ENCODE data around the gene URM1. TPM values are rescaled to one million over a fixed set of nuclear protein-coding genes. Genes with fewer than 3 reads are reported as not detected.

The URM1 gene
- polyA plus RNA-seq, 1 experiment = 95.7 TPM

DNA sequence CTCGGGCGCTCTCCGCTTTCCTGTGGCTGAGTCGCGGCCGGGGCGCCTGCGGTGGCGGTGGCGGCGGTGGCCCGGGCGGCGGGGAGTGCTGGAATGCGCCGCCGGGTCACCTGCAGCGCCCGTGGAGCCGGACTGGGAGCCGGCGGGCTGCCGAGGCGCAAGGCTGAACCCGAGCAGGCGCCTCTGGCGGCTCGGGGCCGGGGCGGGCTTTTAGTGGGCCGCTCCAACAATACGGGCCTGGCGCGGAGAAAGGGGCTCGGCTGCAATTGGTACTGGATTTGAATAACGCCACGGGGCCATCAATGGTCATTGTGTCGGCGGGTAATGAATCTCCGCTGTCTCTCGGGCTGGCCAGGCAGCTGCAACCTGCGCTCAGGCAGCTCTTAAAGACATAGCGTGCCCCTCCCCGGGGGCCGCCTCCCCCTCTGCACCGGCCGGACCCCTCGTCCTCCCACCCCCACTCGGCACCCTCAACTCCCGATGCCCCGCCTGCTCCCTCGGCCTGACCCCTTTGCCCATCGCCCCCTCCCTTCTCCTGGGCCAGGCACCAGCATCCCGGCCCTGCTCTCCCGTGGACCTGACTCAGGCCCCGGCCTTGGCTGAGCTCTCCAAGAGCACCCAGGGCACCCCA, 22.1 kb downstream of the URM1 start:
- Histone ChIP-seq H3K27me3 (ENCODE audit: control insufficient read depth, insufficient read depth, low read length) (peaks cover 4% of the 10 kb centered on the region; the same call in 1 of the 2 replicates), H3K36me3 (ENCODE audit: control insufficient read depth, insufficient read depth, low read length) (peaks cover 14% of the 10 kb centered on the region), H3K4me3 (ENCODE audit: low read depth, low read length) (no peak overlapping the region)
- ChIA-PET CTCF (interaction anchor here (1.2 kb wide), 1 partner anchor 27 kb away, joined by 6 read pairs; the partner anchor contains the start of gene CERCAM), POLR2A (no interaction called here)
- DNase-seq (ENCODE audit: low read depth) = no peak
- TF ChIP-seq, protein P1, sequence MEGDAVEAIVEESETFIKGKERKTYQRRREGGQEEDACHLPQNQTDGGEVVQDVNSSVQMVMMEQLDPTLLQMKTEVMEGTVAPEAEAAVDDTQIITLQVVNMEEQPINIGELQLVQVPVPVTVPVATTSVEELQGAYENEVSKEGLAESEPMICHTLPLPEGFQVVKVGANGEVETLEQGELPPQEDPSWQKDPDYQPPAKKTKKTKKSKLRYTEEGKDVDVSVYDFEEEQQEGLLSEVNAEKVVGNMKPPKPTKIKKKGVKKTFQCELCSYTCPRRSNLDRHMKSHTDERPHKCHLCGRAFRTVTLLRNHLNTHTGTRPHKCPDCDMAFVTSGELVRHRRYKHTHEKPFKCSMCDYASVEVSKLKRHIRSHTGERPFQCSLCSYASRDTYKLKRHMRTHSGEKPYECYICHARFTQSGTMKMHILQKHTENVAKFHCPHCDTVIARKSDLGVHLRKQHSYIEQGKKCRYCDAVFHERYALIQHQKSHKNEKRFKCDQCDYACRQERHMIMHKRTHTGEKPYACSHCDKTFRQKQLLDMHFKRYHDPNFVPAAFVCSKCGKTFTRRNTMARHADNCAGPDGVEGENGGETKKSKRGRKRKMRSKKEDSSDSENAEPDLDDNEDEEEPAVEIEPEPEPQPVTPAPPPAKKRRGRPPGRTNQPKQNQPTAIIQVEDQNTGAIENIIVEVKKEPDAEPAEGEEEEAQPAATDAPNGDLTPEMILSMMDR (IDR thresholded peaks at IDR 0.05; ENCODE audit: insufficient read depth, low read depth, low read length) = no peak

DNA sequence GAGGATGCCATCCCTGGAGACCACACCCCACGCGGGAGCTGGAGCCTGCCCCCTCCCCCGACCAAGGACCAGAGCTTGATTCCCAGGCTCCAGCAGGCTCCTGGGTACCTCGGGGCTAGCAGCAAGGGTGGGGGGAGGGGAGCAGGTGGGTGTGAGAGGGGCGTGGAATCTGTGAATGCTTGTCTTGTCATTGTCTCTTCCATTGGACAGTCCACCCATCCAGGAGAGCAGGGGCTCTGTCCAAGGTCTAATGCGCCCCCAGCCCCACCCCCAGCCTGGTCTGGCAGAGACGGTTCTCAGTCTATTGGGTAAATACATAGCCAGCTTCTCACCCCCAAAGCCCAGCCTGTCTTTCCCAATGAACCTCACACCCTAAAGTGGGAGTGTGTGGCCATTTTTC, 22.8 kb downstream of the URM1 start:
- DNase-seq (ENCODE audit: low read depth) = no peak
- CTCF ChIA-PET = interaction anchor here (0.7 to 1.2 kb wide), 2 partner anchors 26 to 32 kb away, joined by 3 to 6 read pairs; partner anchors contain the start of gene CERCAM
- Histone ChIP-seq H3K4me3 (ENCODE audit: low read depth, low read length) (no peak overlapping the region), H3K36me3 (ENCODE audit: control insufficient read depth, insufficient read depth, low read length) (peaks cover 7% of the 10 kb centered on the region), H3K27me3 (ENCODE audit: control insufficient read depth, insufficient read depth, low read length) (peaks cover 4% of the 10 kb centered on the region; the same call in 1 of the 2 replicates)
- TF ChIP-seq, protein P1 (IDR thresholded peaks at IDR 0.05; ENCODE audit: insufficient read depth, low read depth, low read length) = no peak
- POLR2A ChIA-PET = no interaction called here

DNA sequence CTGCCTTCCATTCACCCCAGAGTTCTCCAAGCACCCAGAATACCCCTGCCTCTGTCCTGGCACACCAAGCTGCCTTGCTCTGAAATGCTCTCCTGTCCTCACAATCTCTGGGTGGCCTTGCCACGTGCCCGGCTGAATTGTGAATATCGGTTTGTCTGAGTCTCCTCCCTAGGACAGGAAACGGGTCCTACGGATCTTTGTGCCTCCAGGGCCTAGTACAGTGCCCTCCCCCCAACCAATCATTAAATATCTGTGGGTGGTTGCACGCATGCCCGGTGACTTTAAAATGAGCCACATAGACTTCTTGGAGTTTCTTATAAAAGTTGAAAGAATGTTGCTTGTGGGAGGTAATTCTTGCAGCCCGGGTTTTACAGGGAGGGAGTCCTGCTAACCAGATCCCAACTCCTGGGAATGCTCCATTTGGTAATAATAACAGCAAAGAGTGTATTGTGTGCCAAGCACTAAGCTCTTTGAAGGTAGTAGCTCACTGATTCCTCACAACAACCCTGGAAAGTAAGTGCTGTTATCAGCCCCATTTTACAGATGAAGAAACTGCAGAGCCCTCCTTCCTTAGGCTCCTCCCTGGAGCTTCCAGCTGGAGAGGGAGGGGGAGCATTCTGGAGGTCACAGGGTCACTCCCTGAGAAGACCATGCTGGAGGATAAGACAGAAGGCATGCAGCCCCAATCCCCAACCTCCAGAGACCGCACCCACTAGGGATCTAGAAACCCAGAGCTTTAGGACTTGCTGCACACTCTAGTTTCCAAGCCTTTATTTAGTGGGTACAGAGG, 23.4 kb downstream of the URM1 start:
- peak; percentile 26 for DNase-seq (ENCODE audit: low read depth)
- Histone ChIP-seq H3K36me3 (ENCODE audit: control insufficient read depth, insufficient read depth, low read length) (peaks cover 4% of the 10 kb centered on the region), H3K27me3 (ENCODE audit: control insufficient read depth, insufficient read depth, low read length) (peaks cover 4% of the 10 kb centered on the region; the same call in 1 of the 2 replicates), H3K4me3 (ENCODE audit: low read depth, low read length) (no peak overlapping the region)
- CTCF ChIA-PET = interaction anchor here (0.7 to 1.2 kb wide), 3 partner anchors 16 to 32 kb away, joined by 3 to 6 read pairs (median 4); partner anchors contain the start of gene CERCAM
- POLR2A ChIA-PET = interaction anchor here (0.5 kb wide), 1 partner anchor 279 kb away, joined by 6 read pairs; no protein-coding TSS in a partner anchor
- TF ChIP-seq, protein P1 (IDR thresholded peaks at IDR 0.05; ENCODE audit: insufficient read depth, low read depth, low read length) = no peak

DNA sequence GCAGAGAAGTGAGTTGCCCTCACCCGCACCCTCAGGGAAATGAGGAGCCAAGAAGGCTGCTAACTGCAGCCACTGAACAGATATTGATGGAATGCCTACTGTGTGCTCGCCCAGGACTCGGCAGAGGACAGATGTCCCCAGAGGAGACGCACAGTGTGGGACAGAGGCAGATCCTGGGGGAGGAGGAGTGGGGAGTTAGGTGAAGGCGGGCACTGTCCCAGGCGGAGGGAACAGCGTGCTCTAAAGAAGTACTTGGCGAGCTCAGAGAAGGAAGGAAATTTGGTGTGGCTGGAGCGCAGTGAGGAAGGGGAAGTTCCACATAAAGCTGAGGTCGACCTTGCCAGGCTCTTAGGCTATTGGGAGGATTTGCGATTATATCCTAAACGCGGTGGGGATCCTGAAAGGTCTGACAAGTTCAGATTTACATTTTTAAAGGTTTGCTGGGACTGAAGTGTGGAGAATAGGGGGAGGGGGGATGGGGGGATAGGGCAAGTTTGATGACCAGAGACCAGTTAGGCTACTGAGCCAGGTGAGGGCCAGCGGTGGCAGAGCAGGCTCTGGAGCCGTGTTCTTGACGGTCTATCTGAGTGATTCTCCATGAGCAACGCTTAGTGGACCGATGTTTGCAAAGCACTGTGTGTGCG, 25.9 kb downstream of the URM1 start:
- ChIA-PET POLR2A (no interaction called here), CTCF (interaction anchor here (0.6 to 3.5 kb wide), 5 partner anchors 13 to 1097 kb away, joined by 3 to 24 read pairs (median 5); no protein-coding TSS in a partner anchor)
- Histone ChIP-seq H3K27me3 (ENCODE audit: control insufficient read depth, insufficient read depth, low read length) (peaks cover 6% of the 10 kb centered on the region; the same call in 1 of the 2 replicates), H3K36me3 (ENCODE audit: control insufficient read depth, insufficient read depth, low read length) (no peaks in the 10 kb centered on the region; the same call in 1 of the 2 replicates), H3K4me3 (ENCODE audit: low read depth, low read length) (no peak overlapping the region)
- TF ChIP-seq, protein P1 (IDR thresholded peaks at IDR 0.05; ENCODE audit: insufficient read depth, low read depth, low read length) = no peak
- no peak for DNase-seq (ENCODE audit: low read depth)
